ENCODE measurements around the gene B4GALNT1.

B4GALNT1 gene

GRCh38 chr12:57607958-57608663 is 24.9 kb downstream of the B4GALNT1 start:
- H3K27ac ChIP-seq (ENCODE audit: low read depth in 2 of 2, low read length in 2 of 2) = no peak overlapping the region
- no peaks in the 10 kb centered on the region for H3K36me3 ChIP-seq (ENCODE audit: control insufficient read depth in 2 of 2, insufficient read depth in 2 of 2, low read length in 2 of 2)
- H3K9me3 ChIP-seq (ENCODE audit: control insufficient read depth in 2 of 2, low read length in 2 of 2) = no peaks in the 10 kb centered on the region
- H3K9ac ChIP-seq (ENCODE audit: low read depth in 1 of 2, low read length in 2 of 2) = no peak overlapping the region
- H3K27me3 ChIP-seq (ENCODE audit: control insufficient read depth in 2 of 2, insufficient read depth in 2 of 2, low read length in 2 of 2) = peaks cover 13 to 23% of the 10 kb centered on the region in 2 donors
- H3K4me3 ChIP-seq (ENCODE audit: low read length in 2 of 2) = no peak overlapping the region
- H3K4me1 ChIP-seq (ENCODE audit: control insufficient read depth in 2 of 2, insufficient read depth in 2 of 2, low read length in 2 of 2) = peaks cover 0 to 3% of the 10 kb centered on the region in 2 donors

- H3K4me3 ChIP-seq (ENCODE audit: low read length in 2 of 2) = no peak overlapping the region
- H3K27me3 ChIP-seq (ENCODE audit: control insufficient read depth in 2 of 2, insufficient read depth in 2 of 2, low read length in 2 of 2) = peaks cover 6 to 13% of the 10 kb centered on the region in 2 donors
- H3K27ac ChIP-seq (ENCODE audit: low read depth in 2 of 2, low read length in 2 of 2) = no peak overlapping the region
- H3K9me3 ChIP-seq (ENCODE audit: control insufficient read depth in 2 of 2, low read length in 2 of 2) = no peaks in the 10 kb centered on the region
- no peak overlapping the region for H3K9ac ChIP-seq (ENCODE audit: low read depth in 1 of 2, low read length in 2 of 2)
- H3K36me3 ChIP-seq (ENCODE audit: control insufficient read depth in 2 of 2, insufficient read depth in 2 of 2, low read length in 2 of 2) = peaks cover 6 to 11% of the 10 kb centered on the region in 2 donors
- peaks cover 0 to 3% of the 10 kb centered on the region in 2 donors for H3K4me1 ChIP-seq (ENCODE audit: control insufficient read depth in 2 of 2, insufficient read depth in 2 of 2, low read length in 2 of 2)
Measured at GRCh38 chr12:57606821-57607220, 26.2 kb downstream of the B4GALNT1 start.

GRCh38 chr12:57606399-57606798 is 26.6 kb downstream of the B4GALNT1 start:
- no peak overlapping the region for H3K9ac ChIP-seq (ENCODE audit: low read depth in 1 of 2, low read length in 2 of 2)
- no peak overlapping the region for H3K4me3 ChIP-seq (ENCODE audit: low read length in 2 of 2)
- no peak overlapping the region for H3K27ac ChIP-seq (ENCODE audit: low read depth in 2 of 2, low read length in 2 of 2)
- H3K27me3 ChIP-seq (ENCODE audit: control insufficient read depth in 2 of 2, insufficient read depth in 2 of 2, low read length in 2 of 2) = peaks cover 6 to 12% of the 10 kb centered on the region in 2 donors
- H3K4me1 ChIP-seq (ENCODE audit: control insufficient read depth in 2 of 2, insufficient read depth in 2 of 2, low read length in 2 of 2) = peaks cover 0 to 3% of the 10 kb centered on the region in 2 donors
- peaks cover 9 to 16% of the 10 kb centered on the region in 2 donors for H3K36me3 ChIP-seq (ENCODE audit: control insufficient read depth in 2 of 2, insufficient read depth in 2 of 2, low read length in 2 of 2)
- H3K9me3 ChIP-seq (ENCODE audit: control insufficient read depth in 2 of 2, low read length in 2 of 2) = no peaks in the 10 kb centered on the region

- peaks cover 14 to 21% of the 10 kb centered on the region in 2 donors for H3K36me3 ChIP-seq (ENCODE audit: control insufficient read depth in 2 of 2, insufficient read depth in 2 of 2, low read length in 2 of 2)
- H3K4me1 ChIP-seq (ENCODE audit: control insufficient read depth in 2 of 2, insufficient read depth in 2 of 2, low read length in 2 of 2) = peaks cover 0 to 3% of the 10 kb centered on the region in 2 donors
- no peak overlapping the region for H3K4me3 ChIP-seq (ENCODE audit: low read length in 2 of 2)
- H3K27me3 ChIP-seq (ENCODE audit: control insufficient read depth in 2 of 2, insufficient read depth in 2 of 2, low read length in 2 of 2) = peaks cover 4 to 10% of the 10 kb centered on the region in 2 donors
- no peak overlapping the region for H3K9ac ChIP-seq (ENCODE audit: low read depth in 1 of 2, low read length in 2 of 2)
- H3K27ac ChIP-seq (ENCODE audit: low read depth in 2 of 2, low read length in 2 of 2) = no peak overlapping the region
- no peaks in the 10 kb centered on the region for H3K9me3 ChIP-seq (ENCODE audit: control insufficient read depth in 2 of 2, low read length in 2 of 2)
Measured at GRCh38 chr12:57605811-57606311, 27.1 kb downstream of the B4GALNT1 start.

- Histone ChIP-seq H3K27me3 (ENCODE audit: control insufficient read depth in 2 of 2, insufficient read depth in 2 of 2, low read length in 2 of 2) (peaks cover 0 to 4% of the 10 kb centered on the region in 2 donors), H3K4me1 (ENCODE audit: control insufficient read depth in 2 of 2, insufficient read depth in 2 of 2, low read length in 2 of 2) (peaks cover 0 to 3% of the 10 kb centered on the region in 2 donors), H3K27ac (ENCODE audit: low read depth in 2 of 2, low read length in 2 of 2) (peak overlapping the region; percentile 77 to 78), H3K9me3 (ENCODE audit: control insufficient read depth in 2 of 2, low read length in 2 of 2) (no peaks in the 10 kb centered on the region), H3K4me3 (ENCODE audit: low read length in 2 of 2) (peak overlapping the region; percentile 70 to 72), H3K36me3 (ENCODE audit: control insufficient read depth in 2 of 2, insufficient read depth in 2 of 2, low read length in 2 of 2) (peaks cover 21 to 27% of the 10 kb centered on the region in 2 donors), H3K9ac (ENCODE audit: low read depth in 1 of 2, low read length in 2 of 2) (peak overlapping the region; percentile 51 to 56)
Measured at GRCh38 chr12:57604992-57605810, 27.8 kb downstream of the B4GALNT1 start.

- Histone ChIP-seq H3K9ac (ENCODE audit: low read depth in 1 of 2, low read length in 2 of 2) (peak within 1 kb of the TSS; percentile 73 to 80), H3K4me3 (ENCODE audit: low read length in 2 of 2) (peak within 1 kb of the TSS; percentile 72 to 81), H3K27ac (ENCODE audit: low read depth in 2 of 2, low read length in 2 of 2) (peak within 1 kb of the TSS; percentile 77 to 78), H3K36me3 (ENCODE audit: control insufficient read depth in 2 of 2, insufficient read depth in 2 of 2, low read length in 2 of 2) (peaks cover 27 to 33% of the 10 kb centered on the region in 2 donors), H3K27me3 (ENCODE audit: control insufficient read depth in 2 of 2, insufficient read depth in 2 of 2, low read length in 2 of 2) (peaks cover 0 to 4% of the 10 kb centered on the region in 2 donors), H3K9me3 (ENCODE audit: control insufficient read depth in 2 of 2, low read length in 2 of 2) (no peaks in the 10 kb centered on the region), H3K4me1 (ENCODE audit: control insufficient read depth in 2 of 2, insufficient read depth in 2 of 2, low read length in 2 of 2) (peaks cover 0 to 3% of the 10 kb centered on the region in 2 donors)
Measured at GRCh38 chr12:57604454-57604991, 28.5 kb downstream of the B4GALNT1 start, which contains the start of gene DTX3. TSS of gene DTX3 (plus strand) at chr12:57604824. CDS start at chr12:57606518, 1,694 bp downstream.

- peak overlapping the region; percentile 77 to 78 for H3K27ac ChIP-seq (ENCODE audit: low read depth in 2 of 2, low read length in 2 of 2)
- H3K9me3 ChIP-seq (ENCODE audit: control insufficient read depth in 2 of 2, low read length in 2 of 2) = no peaks in the 10 kb centered on the region
- H3K4me3 ChIP-seq (ENCODE audit: low read length in 2 of 2) = peak overlapping the region; percentile 72 to 81
- H3K4me1 ChIP-seq (ENCODE audit: control insufficient read depth in 2 of 2, insufficient read depth in 2 of 2, low read length in 2 of 2) = peaks cover 0 to 3% of the 10 kb centered on the region in 2 donors
- peaks cover 33 to 39% of the 10 kb centered on the region in 2 donors for H3K36me3 ChIP-seq (ENCODE audit: control insufficient read depth in 2 of 2, insufficient read depth in 2 of 2, low read length in 2 of 2)
- peaks cover 0 to 4% of the 10 kb centered on the region in 2 donors for H3K27me3 ChIP-seq (ENCODE audit: control insufficient read depth in 2 of 2, insufficient read depth in 2 of 2, low read length in 2 of 2)
- peak overlapping the region; percentile 73 to 80 for H3K9ac ChIP-seq (ENCODE audit: low read depth in 1 of 2, low read length in 2 of 2)
Measured at GRCh38 chr12:57603815-57604453, 29.1 kb downstream of the B4GALNT1 start.

GRCh38 chr12:57603324-57603723 is 29.7 kb downstream of the B4GALNT1 start:
- peaks cover 0 to 3% of the 10 kb centered on the region in 2 donors for H3K4me1 ChIP-seq (ENCODE audit: control insufficient read depth in 2 of 2, insufficient read depth in 2 of 2, low read length in 2 of 2)
- H3K9ac ChIP-seq (ENCODE audit: low read depth in 1 of 2, low read length in 2 of 2) = no peak overlapping the region
- no peak overlapping the region for H3K4me3 ChIP-seq (ENCODE audit: low read length in 2 of 2)
- peaks cover 35 to 42% of the 10 kb centered on the region in 2 donors for H3K36me3 ChIP-seq (ENCODE audit: control insufficient read depth in 2 of 2, insufficient read depth in 2 of 2, low read length in 2 of 2)
- no peaks in the 10 kb centered on the region for H3K9me3 ChIP-seq (ENCODE audit: control insufficient read depth in 2 of 2, low read length in 2 of 2)
- peak overlapping the region in 1 of 2 donors; percentile 41 for H3K27ac ChIP-seq (ENCODE audit: low read depth in 2 of 2, low read length in 2 of 2)
- peaks cover 0 to 4% of the 10 kb centered on the region in 2 donors for H3K27me3 ChIP-seq (ENCODE audit: control insufficient read depth in 2 of 2, insufficient read depth in 2 of 2, low read length in 2 of 2)

GRCh38 chr12:57602544-57602943 is 30.5 kb downstream of the B4GALNT1 start:
- peaks cover 40 to 42% of the 10 kb centered on the region in 2 donors for H3K36me3 ChIP-seq (ENCODE audit: control insufficient read depth in 2 of 2, insufficient read depth in 2 of 2, low read length in 2 of 2)
- H3K4me1 ChIP-seq (ENCODE audit: control insufficient read depth in 2 of 2, insufficient read depth in 2 of 2, low read length in 2 of 2) = peaks cover 0 to 3% of the 10 kb centered on the region in 2 donors
- H3K9me3 ChIP-seq (ENCODE audit: control insufficient read depth in 2 of 2, low read length in 2 of 2) = no peaks in the 10 kb centered on the region
- no peak overlapping the region for H3K4me3 ChIP-seq (ENCODE audit: low read length in 2 of 2)
- no peak overlapping the region for H3K27ac ChIP-seq (ENCODE audit: low read depth in 2 of 2, low read length in 2 of 2)
- no peak overlapping the region for H3K9ac ChIP-seq (ENCODE audit: low read depth in 1 of 2, low read length in 2 of 2)
- H3K27me3 ChIP-seq (ENCODE audit: control insufficient read depth in 2 of 2, insufficient read depth in 2 of 2, low read length in 2 of 2) = peaks cover 0 to 4% of the 10 kb centered on the region in 2 donors
